COR-L47 (cell line): ENCODE results near the gene NMB.
"Not testable (repeated sequence)": the region's sequence is repeated elsewhere in the genome, so short reads cannot be mapped to it uniquely, and the experiment has no call there.

Experiments used
- DNase-seq: peaks from one replicate; lab custom pipeline; 2025; lab: John Stamatoyannopoulos, UW

Gene NMB

GRCh38 chr15:84658080-84658787, at the start of gene NMB:
TSS of gene NMB (minus strand) at chr15:84658199. CDS start at chr15:84658152, 47 bp downstream.
- peak; percentile 73 for DNase-seq

- no peak for DNase-seq
Measured at GRCh38 chr15:84703808-84704207, 45.8 kb upstream of the NMB start.

GRCh38 chr15:84702961-84703482, 45.0 kb upstream of the NMB start:
- no peak for DNase-seq

DNA sequence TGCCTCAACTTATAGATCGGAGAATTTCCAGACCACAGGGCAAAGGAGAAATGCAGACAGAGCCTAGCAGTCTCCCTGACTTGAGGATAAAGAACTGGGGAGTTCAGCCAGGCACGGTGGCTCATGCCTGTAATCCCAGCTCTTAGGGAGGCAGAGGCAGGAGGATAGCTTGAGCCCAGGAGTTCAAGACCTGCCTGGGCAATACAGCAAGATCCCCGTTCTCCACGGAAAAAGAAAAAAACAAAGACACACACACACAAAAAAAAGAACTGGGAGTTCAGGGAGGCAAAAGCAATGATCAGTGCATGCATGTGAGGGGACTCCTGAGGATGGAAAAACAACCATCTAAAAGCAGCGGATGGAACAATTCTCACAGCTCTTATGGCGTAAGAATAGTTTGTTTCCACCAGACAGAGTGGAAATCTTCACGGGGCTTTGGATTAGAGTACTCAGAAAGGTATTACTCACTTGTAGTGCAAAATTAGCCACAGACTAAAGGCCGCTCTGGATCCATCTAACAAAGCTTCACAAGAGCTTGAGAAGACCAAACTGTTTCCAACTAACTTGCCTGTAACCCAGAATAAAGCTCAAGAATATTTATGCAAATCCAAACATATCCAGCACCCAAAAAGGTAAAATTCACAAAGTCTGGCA, 41.7 kb upstream of the NMB start:
- no peak for DNase-seq

DNA sequence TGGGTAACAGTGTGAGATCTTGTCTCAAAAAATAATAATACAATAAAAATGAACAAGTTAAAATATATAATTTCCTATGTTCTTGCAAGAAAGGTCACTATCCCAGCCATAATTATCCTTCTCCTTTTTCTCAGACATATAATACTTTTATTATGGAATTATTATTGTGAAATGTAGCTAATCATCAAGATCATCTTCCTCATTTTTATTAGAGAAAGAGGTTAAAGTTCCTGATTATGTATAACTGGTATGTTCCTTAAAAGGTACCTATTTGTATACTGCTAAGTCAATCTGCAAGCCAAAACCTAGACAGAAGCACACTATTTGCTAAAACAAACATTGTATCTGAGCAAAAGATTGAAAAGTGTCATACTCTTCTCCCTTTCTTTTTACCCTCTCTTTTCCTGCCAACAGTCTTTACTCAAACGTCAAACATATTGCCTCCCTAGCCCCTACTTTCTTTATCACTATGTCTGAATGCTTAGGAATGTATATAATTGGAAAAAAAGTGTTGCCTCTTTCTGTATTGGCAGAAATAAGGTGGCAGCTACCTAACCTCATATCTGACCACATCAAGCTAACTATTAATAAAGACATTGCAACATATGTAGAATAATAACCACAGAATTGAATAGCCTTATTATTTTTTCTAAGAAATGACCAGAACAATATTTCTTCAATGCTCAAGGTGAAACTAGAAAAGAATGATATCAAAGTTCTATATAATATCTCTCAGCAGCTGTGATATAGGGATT, 39.4 kb upstream of the NMB start:
- DNase-seq: no peak

DNA sequence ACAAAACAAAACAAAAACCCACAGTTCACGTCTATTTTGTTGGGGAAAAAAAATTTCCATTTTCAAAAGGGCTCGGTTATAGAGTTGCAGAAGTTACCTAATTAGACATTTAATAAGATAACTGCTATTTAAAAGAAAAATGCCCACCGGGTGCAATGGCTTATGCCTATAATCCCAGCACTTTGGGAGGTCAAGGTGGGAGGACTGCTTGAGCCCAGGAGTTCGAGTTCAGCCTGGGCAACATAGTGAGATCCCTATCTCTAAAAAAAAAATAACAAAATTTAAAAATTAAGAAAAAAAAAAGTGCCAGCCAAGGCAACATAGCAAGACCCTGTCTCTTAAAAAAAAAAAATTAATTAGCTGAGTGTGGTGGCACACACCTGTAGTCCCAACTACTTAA, 38.8 kb upstream of the NMB start:
- DNase-seq: no peak

GRCh38 chr15:84690342-84690741, 32.3 kb upstream of the NMB start:
- DNase-seq: no peak

- no peak for DNase-seq
Measured at GRCh38 chr15:84689858-84690257, 31.9 kb upstream of the NMB start.

DNA sequence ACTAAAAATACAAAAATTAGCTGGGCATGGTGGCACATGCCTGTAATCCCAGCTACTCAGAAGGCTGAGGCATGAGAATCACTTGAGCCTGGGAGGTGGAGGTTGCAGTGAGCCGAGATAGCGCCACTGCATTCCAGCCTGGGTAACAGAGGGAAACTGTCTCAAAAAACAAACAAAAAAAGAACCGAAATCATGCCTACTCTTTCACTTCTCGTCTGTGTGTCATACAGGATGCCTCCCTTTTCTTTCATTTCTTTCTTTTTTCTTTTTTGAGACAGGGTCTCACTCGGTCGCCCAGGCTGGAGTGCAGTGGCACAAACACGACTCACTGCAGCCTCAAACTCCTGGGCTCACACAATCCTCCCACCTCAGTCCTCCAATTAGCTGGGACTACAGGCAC, 28.4 kb upstream of the NMB start:
- not testable (repeated sequence) for DNase-seq

DNA sequence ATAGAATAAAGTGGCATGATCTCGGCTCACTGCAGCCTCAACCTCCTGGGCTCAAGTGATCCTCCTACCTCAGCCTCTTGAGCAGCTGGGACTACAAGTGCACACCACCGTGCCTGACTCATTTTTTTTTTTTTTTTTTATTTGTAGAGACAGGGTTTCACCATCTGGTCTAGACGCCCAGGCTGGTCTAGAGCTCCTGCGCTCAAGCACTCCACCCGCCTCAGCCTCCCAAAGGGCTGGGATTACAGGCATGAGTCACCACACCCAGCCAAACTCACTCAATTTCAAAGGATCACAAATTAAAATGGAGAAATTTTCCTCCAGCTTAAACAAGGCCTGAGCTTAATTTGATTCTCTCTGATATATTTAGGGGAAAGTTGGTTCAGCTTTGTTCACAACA, 27.3 kb upstream of the NMB start:
- DNase-seq: no peak

DNA sequence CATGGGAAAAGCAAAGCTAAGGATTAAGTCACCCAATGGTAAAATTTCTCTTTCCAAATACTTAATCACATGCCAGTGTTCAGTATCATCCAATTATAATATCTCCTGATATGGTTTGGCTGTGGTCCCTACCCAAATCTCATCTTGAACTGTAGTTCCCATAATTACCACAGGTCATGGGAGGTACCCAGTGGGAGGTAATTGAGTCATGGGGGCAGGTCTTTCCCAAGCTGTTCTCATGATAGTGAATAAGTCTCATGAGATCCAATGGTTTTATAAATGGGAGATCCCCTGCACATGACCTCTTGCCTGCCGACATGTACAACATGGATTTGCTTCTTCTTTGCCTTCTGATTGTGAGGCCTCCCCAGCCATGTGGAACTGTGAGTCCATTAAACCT, 26.1 kb upstream of the NMB start:
- no peak for DNase-seq

GRCh38 chr15:84681831-84682230, 23.8 kb upstream of the NMB start:
- DNase-seq: no peak

DNA sequence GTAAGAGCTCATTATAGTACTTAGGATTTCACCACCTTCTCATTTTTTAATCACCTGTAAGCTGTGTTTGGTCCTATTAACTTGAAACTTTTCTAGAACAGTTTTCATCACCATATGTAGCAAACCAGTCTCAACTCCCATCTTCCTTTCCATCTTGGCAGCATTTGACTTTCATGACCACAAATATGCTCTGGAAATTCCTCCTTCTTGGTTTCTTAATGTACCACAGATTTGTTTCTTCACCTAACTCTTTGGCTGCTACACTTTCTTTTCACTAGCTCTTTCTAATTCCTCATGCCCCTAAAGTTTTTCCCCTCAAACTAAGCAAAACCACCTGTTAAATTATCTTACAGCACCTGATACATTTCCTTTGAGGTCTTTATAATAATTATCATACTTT, 13.2 kb upstream of the NMB start:
- no peak for DNase-seq

DNA sequence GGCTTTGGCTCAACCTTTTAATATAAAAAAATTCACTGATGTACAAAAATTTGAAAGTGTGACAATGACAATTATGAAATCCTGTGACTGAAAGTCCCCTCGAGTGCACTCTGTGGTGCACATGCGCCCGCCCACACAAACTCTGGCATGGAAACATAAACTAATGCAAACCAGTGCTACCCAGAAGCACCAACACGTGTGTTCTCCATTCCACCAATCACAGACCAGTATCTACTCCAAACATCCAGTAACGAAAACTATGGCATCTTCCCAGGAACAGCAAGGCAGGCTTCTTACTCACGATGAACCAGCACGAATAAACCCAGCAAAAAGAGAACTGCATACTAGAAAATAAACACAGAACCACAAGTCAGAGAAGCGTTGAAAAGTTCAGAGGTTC, 11.7 kb upstream of the NMB start:
- no peak for DNase-seq

GRCh38 chr15:84668221-84668982, 10.4 kb upstream of the NMB start:
- DNase-seq: no peak

GRCh38 chr15:84666373-84666772, 8.4 kb upstream of the NMB start:
- DNase-seq: no peak

DNA sequence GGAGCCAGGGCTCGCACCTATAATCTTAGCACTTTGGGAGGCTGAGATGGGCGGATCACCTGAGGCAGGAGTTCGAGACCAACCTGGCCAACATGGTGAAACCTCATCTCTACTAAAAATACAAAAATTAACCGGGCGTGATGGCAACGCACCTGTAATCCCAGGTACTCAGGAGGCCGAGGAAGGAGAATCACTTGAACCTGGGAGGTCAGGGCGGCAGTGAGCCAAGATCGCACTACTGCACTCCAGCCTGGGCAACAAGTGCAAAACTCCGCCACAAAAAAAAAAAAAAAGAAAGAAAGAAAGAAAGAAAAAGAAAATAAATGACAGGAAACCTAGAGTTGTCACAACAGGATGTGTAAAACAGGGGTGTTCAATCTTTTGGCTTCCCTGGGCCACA, 3.0 kb upstream of the NMB start:
- DNase-seq: no peak

GRCh38 chr15:84659904-84660781, 2.1 kb upstream of the NMB start:
- DNase-seq: no peak

- DNase-seq: no peak
Measured at GRCh38 chr15:84658788-84659411, 901 bp upstream of the NMB start.

DNA sequence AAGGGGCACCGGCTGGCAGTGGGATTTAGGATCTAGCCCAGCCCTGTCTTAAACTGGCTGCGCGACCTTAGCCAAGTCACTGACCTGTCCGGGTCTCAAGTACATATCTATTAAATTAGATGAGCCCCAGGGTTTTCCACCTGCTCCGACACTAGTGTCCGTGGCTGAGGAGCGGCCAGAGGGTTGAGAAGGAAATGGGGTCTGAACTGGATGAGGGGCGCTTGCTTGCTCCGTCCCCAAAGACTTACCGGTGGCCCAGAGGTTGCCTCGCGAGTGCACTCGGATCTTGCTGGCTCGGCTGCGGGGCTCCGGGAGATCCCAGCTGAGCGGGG, 285 bp downstream of the NMB start:
- DNase-seq: no peak

DNA sequence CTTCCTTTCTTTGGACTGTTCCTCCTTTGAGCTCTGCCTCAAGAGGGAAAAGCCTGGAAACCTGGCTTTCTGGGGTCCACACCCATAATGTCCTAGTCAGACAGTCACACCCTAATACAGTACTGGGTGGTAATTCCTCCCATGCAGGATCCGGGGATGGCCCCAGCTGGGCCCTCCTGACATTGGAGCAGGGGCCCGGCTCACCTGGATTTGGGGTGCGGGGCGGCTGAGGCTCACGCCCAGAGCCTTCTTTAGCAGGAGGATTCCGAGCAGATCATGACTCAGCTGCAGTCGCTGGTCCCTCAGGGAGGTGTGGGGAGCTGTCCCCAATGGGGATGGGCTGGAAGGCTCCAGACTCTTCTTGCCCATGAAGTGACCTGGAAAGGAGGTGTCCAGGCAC, 1.0 kb downstream of the NMB start:
- DNase-seq: no peak
